Tongue (tissue), 2 donors: Measurements from ENCODE around the gene PTGIS. TPM values are rescaled to one million over a fixed set of nuclear protein-coding genes. Genes with fewer than 3 reads are reported as not detected.
"Not testable (repeated sequence)": the region's sequence is repeated elsewhere in the genome, so short reads cannot be mapped to it uniquely, and the experiment has no call there.

Experiments
- DNase-seq: peaks from one replicate; pipeline ENCODE4 v3.0.0-alpha.2; 2015
- total RNA-seq: library from RNA; depleted of rRNA; stranded (reverse); fragments of >200 nt; gene quantifications from one replicate; pipeline ENCODE4 v1.2.3, GENCODE V29; 2014

The PTGIS gene
- total RNA-seq, 1 donor from 2014 or later, result 27.7 TPM

DNA sequence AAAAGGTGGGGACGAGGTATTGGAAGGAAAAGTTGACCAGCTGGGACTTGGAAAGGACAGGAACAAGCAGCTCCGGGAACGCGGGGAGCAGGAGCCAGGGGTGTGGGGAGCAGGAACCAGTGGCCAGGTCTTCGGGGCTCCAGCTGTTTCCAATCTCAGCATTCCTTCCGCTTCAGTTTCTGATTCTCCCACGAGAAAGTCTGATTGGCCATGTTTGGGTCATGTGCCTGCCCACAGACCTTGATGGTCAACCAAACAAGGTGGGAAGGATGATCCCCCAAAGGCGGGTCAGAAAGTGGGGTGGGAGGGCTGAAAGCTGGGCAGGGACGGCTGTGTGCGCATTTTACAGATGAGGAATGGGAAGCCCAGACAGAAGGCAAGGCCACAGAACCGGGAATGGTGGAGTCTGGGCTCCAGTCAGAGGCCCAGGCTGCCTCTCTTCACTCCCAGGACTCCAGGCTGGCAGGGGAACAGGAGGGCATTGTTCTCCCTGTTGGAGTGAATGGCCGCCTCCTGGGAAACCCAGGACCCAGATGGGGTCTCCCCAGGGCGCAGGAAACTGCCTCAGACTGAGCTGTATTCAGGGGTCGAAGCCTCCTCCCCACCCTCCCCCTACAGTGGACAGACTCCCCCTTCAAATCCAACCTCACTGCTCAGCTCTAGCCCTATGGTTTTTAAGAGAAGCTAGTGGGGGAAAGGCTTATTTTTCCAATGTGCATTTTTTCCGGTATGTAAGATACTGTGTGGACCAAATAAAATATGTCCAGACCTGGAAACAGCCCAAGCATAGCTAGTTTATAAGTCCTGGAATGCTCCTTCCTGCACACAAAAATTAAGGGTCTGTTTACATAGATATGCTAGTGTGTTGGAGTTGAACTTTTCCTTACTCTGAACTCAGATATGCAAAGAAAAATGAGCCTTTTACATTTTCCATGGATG is 12.2 kb upstream of the PTGIS start:
- DNase-seq, result peak; percentile 82

- no peak for DNase-seq
Measured at GRCh38 chr20:49579195-49579594, 11.3 kb upstream of the PTGIS start.

DNA sequence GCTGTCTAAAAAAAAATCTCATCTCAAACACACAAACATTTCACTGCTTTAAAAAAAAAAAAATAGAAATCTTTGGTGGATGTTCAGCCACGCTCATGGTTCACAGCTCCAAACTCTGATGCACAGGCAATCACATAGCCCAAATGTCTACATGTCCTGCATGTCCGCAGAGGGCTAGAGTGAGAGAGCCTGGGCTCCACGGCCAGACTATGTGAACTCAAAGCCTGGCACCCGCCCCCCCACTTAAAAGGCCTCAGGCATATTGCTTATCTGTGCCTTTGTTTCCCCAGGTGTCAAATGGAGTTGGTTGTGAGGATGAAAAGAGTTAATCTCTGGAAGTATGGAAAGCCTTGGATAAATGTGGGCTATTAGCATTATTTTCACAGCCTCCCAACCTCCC is 10.5 kb upstream of the PTGIS start:
- DNase-seq, result no peak

DNA sequence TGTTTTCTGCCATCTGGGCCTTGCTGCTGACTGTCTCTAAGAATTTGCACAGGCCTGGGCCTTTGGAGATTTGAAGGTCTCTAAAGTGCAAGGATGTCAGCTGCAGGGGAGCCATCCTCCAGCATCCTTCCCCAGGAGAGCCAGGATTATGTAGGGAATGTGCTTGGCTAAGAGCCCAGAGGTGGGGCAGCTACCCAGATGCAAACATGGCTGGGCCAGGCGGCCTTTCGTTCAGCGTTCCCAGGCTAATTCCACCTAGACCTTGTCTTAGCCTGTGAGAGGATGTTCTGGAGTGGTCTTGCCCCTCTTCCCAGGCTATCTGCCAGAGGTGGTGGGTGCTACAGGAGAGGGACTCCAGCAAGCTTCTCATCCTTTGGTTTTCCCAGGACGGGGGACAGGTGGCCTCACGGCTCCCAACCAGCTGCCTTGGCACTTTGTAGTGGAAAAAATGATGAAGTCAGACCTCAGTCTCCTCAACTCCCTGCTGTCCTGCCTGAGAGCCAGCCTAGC is 7.7 kb upstream of the PTGIS start:
- peak; percentile 94 for DNase-seq

DNA sequence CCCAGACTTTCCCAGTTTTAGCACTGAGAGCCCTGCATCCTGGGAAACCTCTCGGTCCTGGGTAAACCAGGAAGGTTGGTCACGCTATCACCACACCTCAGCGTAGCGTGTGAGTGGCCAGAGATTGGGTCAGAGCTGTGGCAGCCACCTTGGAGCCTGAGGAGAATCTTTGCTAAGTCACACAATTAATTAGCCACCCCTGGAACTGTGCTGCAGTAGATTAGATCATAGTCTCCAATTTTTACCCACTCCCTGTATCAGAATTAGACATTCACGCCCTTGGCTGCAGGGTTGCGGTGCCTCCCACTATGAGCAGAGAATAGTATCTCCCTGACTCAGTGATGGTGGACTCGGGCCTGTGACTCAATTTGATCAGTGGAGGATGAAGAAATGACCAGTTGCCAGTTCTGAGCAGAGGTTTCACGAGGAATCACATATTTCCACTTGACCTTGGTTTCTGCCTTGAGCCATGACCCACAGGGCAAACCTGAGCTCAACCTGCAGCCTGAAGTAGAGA is 6.0 kb upstream of the PTGIS start:
- no peak for DNase-seq

DNA sequence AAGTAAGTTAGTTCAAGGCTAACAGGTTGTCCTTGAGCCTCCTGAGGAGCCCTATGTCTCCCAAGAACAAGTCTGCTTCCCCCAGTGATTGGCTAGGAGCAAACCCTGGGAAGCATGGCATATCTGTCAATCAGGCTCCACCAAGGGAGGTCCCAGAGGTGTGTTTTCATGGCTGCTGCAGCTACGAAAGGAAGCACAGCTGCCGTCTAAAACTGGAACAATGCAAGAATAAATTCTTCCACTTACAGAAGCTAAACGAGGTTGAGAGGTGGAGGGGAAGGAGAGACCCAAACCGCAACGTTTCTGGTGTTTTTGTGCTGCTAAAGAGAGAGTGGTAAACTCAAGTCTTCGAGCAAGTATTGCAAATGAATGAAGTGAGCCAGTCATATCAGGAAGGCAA is 4.9 kb upstream of the PTGIS start:
- peak; percentile 56 for DNase-seq

- no peak for DNase-seq
Measured at GRCh38 chr20:49571553-49571835, 3.6 kb upstream of the PTGIS start.

DNA sequence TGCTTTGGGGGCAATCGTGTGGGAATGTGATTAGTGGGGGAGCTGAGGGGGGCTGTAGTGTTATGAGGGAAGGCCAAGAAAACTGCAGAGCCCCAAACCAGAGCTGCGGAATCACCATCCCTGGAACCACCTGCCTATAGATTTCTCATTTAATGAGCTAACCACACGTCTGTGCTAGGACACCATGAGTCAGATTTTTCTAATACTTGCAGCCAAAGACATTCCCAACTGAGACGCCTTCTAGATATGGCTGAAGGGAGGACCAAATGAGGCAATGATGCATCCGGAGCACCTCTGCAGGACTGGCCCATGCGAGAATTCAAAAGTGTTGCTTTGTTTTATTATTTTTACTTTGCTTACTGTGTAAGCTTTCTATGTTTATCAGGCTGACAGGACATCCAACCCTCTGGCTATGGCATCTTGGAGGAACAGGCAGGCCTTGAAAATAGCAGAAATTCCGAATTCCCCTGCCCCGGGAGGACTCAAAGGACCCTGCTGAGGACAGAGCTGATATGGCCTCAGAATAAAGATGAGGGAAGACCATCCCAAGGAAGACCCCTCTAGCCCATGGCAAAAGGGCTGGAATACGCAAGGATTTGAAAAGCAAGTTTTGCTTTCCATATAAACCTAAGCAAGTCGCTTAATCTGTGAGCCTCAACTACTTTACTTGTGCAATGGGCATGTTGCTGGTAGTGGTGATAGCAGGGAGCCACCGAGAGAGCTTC is 3.1 kb upstream of the PTGIS start:
- DNase-seq, result no peak

GRCh38 chr20:49570161-49570827 is 2.4 kb upstream of the PTGIS start:
- DNase-seq, result no peak

- DNase-seq, result peak; percentile 80
Measured at GRCh38 chr20:49569411-49570115, 1.6 kb upstream of the PTGIS start.

GRCh38 chr20:49568278-49569151 is 578 bp upstream of the PTGIS start:
- peak; percentile 70 for DNase-seq

DNA sequence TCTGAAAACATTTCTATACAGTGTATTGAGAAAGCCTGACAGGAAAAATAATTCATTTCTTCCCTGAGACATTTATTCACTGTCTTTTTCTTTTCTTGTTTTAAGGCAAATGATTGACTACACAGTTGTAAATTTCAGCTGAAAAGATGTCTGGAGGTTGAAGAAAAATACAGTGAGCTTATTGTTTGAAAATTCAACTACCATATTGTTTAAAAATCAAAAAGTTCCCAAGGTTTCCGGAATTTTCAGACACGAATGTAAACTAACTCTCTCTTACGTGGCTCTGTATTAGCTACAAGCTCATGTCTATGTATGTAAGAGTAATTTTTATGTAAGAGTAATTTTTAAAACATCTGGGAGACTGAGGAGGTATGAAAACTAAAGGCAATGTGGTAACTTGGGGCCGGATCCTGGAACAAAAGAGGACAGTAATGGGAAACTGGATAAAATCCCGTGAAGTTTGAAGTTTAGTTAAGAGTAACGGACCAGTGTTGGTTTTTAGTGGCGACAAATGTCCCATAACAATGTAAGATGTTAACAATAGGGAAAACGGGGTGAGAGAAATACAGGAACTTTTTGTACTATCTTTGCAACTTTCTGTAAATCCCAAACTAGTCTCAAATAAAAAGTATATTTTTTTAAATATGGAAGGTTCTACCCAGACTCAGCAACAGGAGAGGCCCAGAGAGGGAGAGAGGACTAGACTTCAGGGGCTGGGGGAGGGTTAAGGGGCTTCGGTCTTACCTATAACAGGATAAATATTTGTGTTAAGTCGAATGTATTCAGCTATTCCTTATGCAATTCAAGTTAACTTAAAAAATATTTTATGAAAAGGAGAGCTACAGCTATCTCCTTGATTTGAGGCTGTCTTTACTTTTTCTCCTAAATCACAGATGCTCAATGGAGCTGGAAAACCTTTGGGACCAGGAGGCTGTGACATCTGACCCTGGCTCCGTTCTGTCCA is 1.3 kb downstream of the PTGIS start:
- peak; percentile 51 for DNase-seq

- not testable (repeated sequence) for DNase-seq
Measured at GRCh38 chr20:49564991-49565390, 2.9 kb downstream of the PTGIS start.

GRCh38 chr20:49563015-49563980 is 4.6 kb downstream of the PTGIS start:
- no peak for DNase-seq

- DNase-seq, result peak; percentile 72
Measured at GRCh38 chr20:49562311-49563014, 5.5 kb downstream of the PTGIS start.

DNA sequence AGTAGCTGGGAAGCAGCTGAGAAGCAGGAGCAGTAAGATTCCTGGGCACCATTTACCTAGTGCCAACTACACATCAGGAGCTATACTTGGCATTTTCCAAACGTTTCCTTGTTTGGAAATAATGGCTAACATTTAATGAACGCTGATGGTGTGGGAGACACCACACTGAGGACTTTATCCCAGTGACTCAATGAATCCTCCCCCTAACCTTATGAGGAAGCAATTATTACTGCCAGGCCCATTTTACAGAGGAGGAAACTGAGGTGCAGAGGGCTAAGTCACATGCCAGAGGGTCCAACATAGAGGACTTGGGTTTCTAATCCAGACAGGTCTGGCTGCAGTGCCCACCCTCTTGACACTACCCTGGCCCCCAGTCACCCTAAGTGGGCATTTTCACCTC is 6.1 kb downstream of the PTGIS start:
- DNase-seq, result no peak

GRCh38 chr20:49561256-49561655 is 6.7 kb downstream of the PTGIS start:
- no peak for DNase-seq

DNA sequence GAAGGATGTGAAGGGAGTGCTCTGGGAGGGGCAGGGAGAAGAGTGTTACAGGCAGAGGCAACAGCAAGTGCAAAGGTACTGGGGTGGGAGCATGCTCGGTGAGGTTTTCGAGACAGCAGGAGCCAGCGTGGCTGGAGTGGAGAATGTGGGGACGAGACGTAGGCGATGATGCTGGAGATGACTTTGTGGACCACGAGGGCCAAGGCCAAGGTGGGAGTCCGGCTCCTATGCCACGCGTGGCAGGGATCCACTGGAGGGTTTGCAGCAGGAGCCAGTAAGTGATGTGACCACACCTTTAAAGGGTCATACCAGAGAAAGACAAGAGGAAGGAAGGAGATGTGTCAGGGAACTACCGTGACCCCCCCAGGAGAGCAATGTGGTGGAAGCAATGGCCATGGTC is 7.3 kb downstream of the PTGIS start:
- no peak for DNase-seq
